Measurements from ENCODE around the gene MYO1E. TPM values are rescaled to one million over a fixed set of nuclear protein-coding genes. Genes with fewer than 3 reads are reported as not detected.

Gene MYO1E
- total RNA-seq, 1 donor from 2014 or later = 84.6 TPM

DNA sequence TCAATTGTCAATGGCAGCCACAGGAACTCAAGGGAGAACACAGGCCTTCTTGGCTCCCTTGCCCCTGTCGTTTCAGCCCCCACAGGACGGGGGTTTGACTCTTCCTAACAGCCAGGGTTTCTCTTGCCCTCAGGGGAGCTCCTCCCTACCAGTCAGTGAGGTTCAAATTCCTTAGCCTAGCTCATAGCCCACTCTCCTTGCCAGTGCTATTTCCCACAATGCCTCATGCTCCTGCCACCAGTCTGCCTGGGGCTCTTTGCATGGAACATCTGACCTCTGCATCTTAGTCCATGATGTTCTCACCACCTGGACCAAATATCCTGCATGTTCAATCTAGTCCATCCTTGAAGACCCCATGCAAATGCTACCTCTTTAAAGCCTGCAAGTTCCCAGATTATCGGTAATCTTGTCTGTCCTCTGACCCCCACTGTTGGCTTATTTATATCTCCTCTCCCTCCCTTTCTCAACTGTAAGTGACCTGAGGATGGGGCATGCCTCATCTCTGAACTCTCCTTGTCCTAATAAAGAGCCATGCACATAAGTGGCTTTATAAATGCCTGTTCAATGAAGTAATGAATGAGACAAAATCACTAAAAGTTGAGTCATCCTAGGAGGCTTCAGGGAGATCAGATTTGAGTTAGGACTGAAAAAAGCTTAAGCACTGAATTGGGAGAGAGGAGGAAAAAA is 78.0 kb downstream of the MYO1E start:
- Mint-ChIP-seq H3K9me3 (ENCODE audit: unreplicated experiment) (no peaks in the 10 kb centered on the region), H3K27me3 (ENCODE audit: unreplicated experiment) (no peaks in the 10 kb centered on the region), H3K27ac (ENCODE audit: unreplicated experiment) (peak overlapping the region; percentile 91), H3K36me3 (ENCODE audit: unreplicated experiment) (no peaks in the 10 kb centered on the region), H3K4me1 (ENCODE audit: unreplicated experiment) (peaks cover 61% of the 10 kb centered on the region), H3K4me3 (ENCODE audit: unreplicated experiment) (peak overlapping the region; percentile 12)
- DNase-seq (ENCODE audit: extremely low spot score, unreplicated experiment) = no peak
- TF ChIP-seq, protein P1, sequence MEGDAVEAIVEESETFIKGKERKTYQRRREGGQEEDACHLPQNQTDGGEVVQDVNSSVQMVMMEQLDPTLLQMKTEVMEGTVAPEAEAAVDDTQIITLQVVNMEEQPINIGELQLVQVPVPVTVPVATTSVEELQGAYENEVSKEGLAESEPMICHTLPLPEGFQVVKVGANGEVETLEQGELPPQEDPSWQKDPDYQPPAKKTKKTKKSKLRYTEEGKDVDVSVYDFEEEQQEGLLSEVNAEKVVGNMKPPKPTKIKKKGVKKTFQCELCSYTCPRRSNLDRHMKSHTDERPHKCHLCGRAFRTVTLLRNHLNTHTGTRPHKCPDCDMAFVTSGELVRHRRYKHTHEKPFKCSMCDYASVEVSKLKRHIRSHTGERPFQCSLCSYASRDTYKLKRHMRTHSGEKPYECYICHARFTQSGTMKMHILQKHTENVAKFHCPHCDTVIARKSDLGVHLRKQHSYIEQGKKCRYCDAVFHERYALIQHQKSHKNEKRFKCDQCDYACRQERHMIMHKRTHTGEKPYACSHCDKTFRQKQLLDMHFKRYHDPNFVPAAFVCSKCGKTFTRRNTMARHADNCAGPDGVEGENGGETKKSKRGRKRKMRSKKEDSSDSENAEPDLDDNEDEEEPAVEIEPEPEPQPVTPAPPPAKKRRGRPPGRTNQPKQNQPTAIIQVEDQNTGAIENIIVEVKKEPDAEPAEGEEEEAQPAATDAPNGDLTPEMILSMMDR (IDR thresholded peaks at IDR 0.05) = no peak

DNA sequence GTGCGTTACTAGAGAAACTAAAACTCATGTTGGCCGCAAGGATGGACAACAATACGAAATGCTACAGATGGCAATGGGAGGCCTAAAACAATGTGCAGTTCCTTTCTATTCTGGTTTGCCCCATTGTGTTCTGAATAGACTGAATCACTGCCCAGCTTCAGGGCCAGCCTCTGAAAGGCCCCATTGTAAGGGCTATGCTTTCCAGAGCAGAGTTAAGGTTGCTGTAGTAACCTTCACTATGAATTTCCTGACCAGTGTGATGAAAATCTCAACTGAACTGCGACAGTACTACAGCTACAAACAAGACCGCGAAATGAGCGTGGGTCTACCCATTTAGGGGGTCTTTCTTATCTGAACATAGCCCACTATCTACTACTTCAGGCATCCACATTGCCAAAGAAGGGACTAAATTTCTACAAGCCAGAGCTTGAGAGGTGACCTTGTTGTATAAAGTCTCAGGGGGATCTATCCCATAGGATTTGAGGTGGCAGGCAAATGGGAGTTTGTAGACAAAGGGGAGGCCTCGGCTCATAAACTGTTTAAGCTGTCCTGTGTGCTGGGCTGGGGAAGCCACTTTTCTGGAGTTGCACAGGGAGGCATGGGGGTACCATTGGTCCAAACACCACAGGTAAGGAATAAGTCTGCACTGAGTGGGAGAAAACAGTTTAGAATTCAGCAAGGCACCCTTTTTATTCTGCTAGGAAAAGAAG is 80.1 kb downstream of the MYO1E start:
- Mint-ChIP-seq H3K9me3 (ENCODE audit: unreplicated experiment) (no peaks in the 10 kb centered on the region), H3K4me3 (ENCODE audit: unreplicated experiment) (no peak overlapping the region), H3K36me3 (ENCODE audit: unreplicated experiment) (no peaks in the 10 kb centered on the region), H3K4me1 (ENCODE audit: unreplicated experiment) (peaks cover 58% of the 10 kb centered on the region), H3K27me3 (ENCODE audit: unreplicated experiment) (no peaks in the 10 kb centered on the region), H3K27ac (ENCODE audit: unreplicated experiment) (no peak overlapping the region)
- no peak for DNase-seq (ENCODE audit: extremely low spot score, unreplicated experiment)
- TF ChIP-seq, protein P1 (IDR thresholded peaks at IDR 0.05) = no peak

DNA sequence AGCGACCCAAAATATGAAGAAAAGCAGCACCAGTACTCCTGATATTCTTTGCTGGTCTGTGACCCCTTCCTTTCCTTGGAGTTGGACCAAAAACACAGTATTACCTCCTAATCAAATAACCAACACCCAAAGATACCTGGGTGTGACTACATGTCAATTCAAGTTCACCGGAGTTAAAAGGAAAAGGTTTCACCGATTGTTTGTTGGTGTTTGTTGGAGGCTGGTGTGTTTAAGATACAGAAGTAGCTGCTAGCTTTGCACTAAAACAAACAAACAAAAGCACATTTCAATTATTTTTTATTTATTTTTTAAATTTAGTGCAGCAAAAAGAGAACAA is 81.5 kb downstream of the MYO1E start:
- Mint-ChIP-seq H3K27me3 (ENCODE audit: unreplicated experiment) (no peaks in the 10 kb centered on the region), H3K4me3 (ENCODE audit: unreplicated experiment) (no peak overlapping the region), H3K27ac (ENCODE audit: unreplicated experiment) (no peak overlapping the region), H3K4me1 (ENCODE audit: unreplicated experiment) (peaks cover 54% of the 10 kb centered on the region), H3K36me3 (ENCODE audit: unreplicated experiment) (no peaks in the 10 kb centered on the region), H3K9me3 (ENCODE audit: unreplicated experiment) (no peaks in the 10 kb centered on the region)
- TF ChIP-seq, protein P1 (IDR thresholded peaks at IDR 0.05) = no peak
- no peak for DNase-seq (ENCODE audit: extremely low spot score, unreplicated experiment)

DNA sequence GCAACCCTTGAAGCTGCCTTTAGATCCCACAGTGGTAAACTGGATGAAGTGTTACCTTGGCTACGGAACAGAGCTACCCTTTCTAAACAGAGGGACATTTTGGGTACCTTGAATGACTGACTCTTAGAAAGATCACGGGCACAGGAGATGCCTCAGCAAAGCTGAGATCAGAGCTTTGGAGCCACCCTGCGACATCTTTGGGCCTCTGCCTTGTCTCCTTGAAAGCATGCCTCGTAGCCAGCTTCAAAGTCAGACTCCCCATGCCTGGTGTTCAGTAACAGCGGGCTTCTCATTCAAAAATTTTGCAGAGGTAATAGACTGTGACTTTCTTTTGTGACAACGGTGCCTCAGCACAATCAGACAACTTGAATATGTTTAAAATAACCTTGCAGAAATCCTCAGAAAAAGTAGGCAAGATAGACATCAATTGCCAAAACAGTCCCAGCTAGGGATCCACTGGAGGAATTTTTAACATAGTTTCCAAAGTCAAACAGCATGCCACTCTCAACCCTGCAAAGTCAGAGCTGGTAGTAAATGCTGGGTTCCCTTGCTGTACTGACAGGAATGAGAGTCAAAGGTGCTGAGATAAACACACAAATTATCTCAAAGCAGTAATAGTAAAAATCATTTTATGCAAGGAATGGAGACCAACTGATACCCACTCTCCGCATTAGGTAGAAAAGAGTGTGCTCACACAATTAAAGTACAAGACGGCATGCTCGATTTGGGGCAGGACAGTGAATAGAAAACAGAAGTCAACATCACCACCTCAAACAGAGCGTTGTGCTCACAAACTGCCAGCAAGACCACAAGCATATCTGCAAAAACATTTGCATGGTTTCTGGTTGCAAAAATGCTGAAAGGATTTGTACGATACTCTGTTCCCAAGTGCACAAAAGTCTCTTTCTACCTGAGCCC is 82.1 kb downstream of the MYO1E start:
- no peaks in the 10 kb centered on the region for H3K36me3 Mint-ChIP-seq (ENCODE audit: unreplicated experiment)
- H3K4me1 Mint-ChIP-seq (ENCODE audit: unreplicated experiment) = peaks cover 48% of the 10 kb centered on the region
- H3K27ac Mint-ChIP-seq (ENCODE audit: unreplicated experiment) = no peak overlapping the region
- no peaks in the 10 kb centered on the region for H3K27me3 Mint-ChIP-seq (ENCODE audit: unreplicated experiment)
- H3K9me3 Mint-ChIP-seq (ENCODE audit: unreplicated experiment) = no peaks in the 10 kb centered on the region
- DNase-seq (ENCODE audit: extremely low spot score, unreplicated experiment) = no peak
- TF ChIP-seq, protein P1 (IDR thresholded peaks at IDR 0.05) = no peak
- H3K4me3 Mint-ChIP-seq (ENCODE audit: unreplicated experiment) = no peak overlapping the region

DNA sequence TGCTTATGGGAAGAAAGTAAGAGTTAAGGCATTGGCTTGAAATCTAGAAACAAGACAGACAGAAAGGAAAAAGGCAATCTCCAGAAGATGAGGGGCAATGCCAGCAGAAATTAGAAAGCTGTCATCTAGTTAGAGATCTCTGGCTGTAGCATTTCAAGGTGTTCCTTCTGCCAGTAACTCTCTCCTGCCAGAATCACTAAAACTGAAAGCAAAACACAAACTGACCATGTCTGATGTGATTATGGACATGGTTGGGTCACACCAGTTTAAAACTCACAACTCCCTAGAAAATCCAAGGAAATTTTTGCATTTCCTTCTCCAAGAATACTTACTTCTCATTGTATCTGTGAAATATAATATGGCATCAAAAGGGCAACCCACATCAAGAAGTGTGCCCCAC is 83.1 kb downstream of the MYO1E start:
- DNase-seq (ENCODE audit: extremely low spot score, unreplicated experiment) = no peak
- TF ChIP-seq, protein P1 (IDR thresholded peaks at IDR 0.05) = no peak
- H3K4me1 Mint-ChIP-seq (ENCODE audit: unreplicated experiment) = peaks cover 43% of the 10 kb centered on the region
- H3K9me3 Mint-ChIP-seq (ENCODE audit: unreplicated experiment) = no peaks in the 10 kb centered on the region
- H3K36me3 Mint-ChIP-seq (ENCODE audit: unreplicated experiment) = no peaks in the 10 kb centered on the region
- no peak overlapping the region for H3K4me3 Mint-ChIP-seq (ENCODE audit: unreplicated experiment)
- H3K27ac Mint-ChIP-seq (ENCODE audit: unreplicated experiment) = no peak overlapping the region
- no peaks in the 10 kb centered on the region for H3K27me3 Mint-ChIP-seq (ENCODE audit: unreplicated experiment)
